ENCODE data around the gene FHIP1A.

Gene FHIP1A
- long read RNA-seq = 0 reads

GRCh38 chr4:151408630-151409469, at the start of gene FHIP1A:
Gene FHIP1A, plus strand, starts transcription at chr4:151409176. Its CDS starts 157,084 bp downstream, at chr4:151566260.
- DNase-seq (ENCODE audit: low read depth in 1 of 2, low spot score in 1 of 2) = peak; percentile 14 to 30
- no peak within 1 kb of the TSS for H3K27ac ChIP-seq (replicated peaks)
- TF ChIP-seq, protein P1, sequence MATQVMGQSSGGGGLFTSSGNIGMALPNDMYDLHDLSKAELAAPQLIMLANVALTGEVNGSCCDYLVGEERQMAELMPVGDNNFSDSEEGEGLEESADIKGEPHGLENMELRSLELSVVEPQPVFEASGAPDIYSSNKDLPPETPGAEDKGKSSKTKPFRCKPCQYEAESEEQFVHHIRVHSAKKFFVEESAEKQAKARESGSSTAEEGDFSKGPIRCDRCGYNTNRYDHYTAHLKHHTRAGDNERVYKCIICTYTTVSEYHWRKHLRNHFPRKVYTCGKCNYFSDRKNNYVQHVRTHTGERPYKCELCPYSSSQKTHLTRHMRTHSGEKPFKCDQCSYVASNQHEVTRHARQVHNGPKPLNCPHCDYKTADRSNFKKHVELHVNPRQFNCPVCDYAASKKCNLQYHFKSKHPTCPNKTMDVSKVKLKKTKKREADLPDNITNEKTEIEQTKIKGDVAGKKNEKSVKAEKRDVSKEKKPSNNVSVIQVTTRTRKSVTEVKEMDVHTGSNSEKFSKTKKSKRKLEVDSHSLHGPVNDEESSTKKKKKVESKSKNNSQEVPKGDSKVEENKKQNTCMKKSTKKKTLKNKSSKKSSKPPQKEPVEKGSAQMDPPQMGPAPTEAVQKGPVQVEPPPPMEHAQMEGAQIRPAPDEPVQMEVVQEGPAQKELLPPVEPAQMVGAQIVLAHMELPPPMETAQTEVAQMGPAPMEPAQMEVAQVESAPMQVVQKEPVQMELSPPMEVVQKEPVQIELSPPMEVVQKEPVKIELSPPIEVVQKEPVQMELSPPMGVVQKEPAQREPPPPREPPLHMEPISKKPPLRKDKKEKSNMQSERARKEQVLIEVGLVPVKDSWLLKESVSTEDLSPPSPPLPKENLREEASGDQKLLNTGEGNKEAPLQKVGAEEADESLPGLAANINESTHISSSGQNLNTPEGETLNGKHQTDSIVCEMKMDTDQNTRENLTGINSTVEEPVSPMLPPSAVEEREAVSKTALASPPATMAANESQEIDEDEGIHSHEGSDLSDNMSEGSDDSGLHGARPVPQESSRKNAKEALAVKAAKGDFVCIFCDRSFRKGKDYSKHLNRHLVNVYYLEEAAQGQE (IDR thresholded peaks at IDR 0.05; ENCODE audit: insufficient replicate concordance, low read depth) = no peak
- TF ChIP-seq POLR2AphosphoS5 (IDR thresholded peaks at IDR 0.05; ENCODE audit: low read depth) = no peak
- no peak for TF ChIP-seq SPI1 (IDR thresholded peaks at IDR 0.05; ENCODE audit: borderline replicate concordance, low read depth)
- TF ChIP-seq GABPA (IDR thresholded peaks at IDR 0.05; ENCODE audit: low read depth) = no peak
- TF ChIP-seq CTCF (IDR thresholded peaks at IDR 0.05; ENCODE audit: insufficient read depth, low read length) = no peak
- H3K4me3 ChIP-seq (replicated peaks; ENCODE audit: insufficient read depth, low read length) = peak within 1 kb of the TSS; percentile 22
- peaks cover 17% of the 10 kb centered on the region for H3K27me3 ChIP-seq (ENCODE audit: insufficient read depth, poor library complexity, severe bottlenecking)

DNA sequence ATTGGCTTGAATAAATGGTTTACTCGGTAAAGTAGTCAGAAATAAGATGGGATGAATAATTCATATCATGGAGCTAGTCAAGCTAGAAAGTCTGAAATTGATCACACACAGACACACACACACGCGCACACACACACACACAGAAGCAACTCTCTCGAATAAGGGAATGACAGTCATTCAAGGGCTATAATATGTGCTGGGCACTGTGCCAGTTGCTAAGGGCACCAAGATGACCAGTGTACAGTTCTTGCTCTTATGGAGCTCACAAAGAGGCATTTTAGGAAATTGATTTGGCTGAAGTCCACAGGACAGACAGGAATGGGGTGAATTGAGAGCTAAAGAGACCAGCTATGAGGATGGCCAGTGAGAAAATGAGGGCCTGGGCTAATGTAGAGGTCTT, 49.4 kb upstream of the FHIP1A start:
- H3K27me3 ChIP-seq (ENCODE audit: insufficient read depth, poor library complexity, severe bottlenecking) = no peaks in the 10 kb centered on the region
- TF ChIP-seq GABPA (IDR thresholded peaks at IDR 0.05; ENCODE audit: low read depth) = no peak
- TF ChIP-seq, protein P1 (IDR thresholded peaks at IDR 0.05; ENCODE audit: insufficient replicate concordance, low read depth) = no peak
- TF ChIP-seq SPI1 (IDR thresholded peaks at IDR 0.05; ENCODE audit: borderline replicate concordance, low read depth) = no peak
- no peak for TF ChIP-seq CTCF (IDR thresholded peaks at IDR 0.05; ENCODE audit: insufficient read depth, low read length)
- no peak for TF ChIP-seq POLR2AphosphoS5 (IDR thresholded peaks at IDR 0.05; ENCODE audit: low read depth)
- H3K4me3 ChIP-seq (replicated peaks; ENCODE audit: insufficient read depth, low read length) = no peak overlapping the region
- no peak for DNase-seq (ENCODE audit: low read depth in 1 of 2, low spot score in 1 of 2)
- H3K27ac ChIP-seq (replicated peaks) = no peak overlapping the region

DNA sequence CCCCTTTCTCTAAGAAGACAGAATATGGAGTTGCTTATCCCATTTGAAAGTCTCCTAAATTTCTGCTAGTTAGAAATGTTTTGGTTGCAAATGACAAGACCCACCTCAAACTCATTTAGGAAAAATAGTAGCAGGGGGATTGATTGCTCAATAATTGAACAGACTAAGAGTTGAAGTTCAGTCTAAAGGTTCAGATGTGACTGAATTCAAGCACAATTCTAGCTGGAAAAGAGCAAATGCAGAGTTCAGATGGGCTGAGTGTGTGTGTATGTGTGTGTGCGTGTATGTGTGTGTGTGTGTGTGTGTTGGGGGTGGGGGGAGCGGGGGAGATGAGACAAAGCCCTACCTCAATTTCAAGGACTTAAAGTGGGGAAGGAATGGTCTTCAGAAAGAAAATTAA, 47.9 kb upstream of the FHIP1A start:
- H3K4me3 ChIP-seq (replicated peaks; ENCODE audit: insufficient read depth, low read length) = no peak overlapping the region
- no peaks in the 10 kb centered on the region for H3K27me3 ChIP-seq (ENCODE audit: insufficient read depth, poor library complexity, severe bottlenecking)
- no peak for DNase-seq (ENCODE audit: low read depth in 1 of 2, low spot score in 1 of 2)
- H3K27ac ChIP-seq (replicated peaks) = no peak overlapping the region
- TF ChIP-seq CTCF (IDR thresholded peaks at IDR 0.05; ENCODE audit: insufficient read depth, low read length) = no peak
- no peak for TF ChIP-seq SPI1 (IDR thresholded peaks at IDR 0.05; ENCODE audit: borderline replicate concordance, low read depth)
- TF ChIP-seq, protein P1 (IDR thresholded peaks at IDR 0.05; ENCODE audit: insufficient replicate concordance, low read depth) = no peak
- TF ChIP-seq GABPA (IDR thresholded peaks at IDR 0.05; ENCODE audit: low read depth) = no peak
- TF ChIP-seq POLR2AphosphoS5 (IDR thresholded peaks at IDR 0.05; ENCODE audit: low read depth) = no peak

Data from HL-60 (cell line).